ENCODE measurements around the gene ELP4. TPM values are rescaled to one million over a fixed set of nuclear protein-coding genes. Genes with fewer than 3 reads are reported as not detected.

ELP4 gene
- total and polyA plus RNA-seq, 9 of the 15 experiments (the other 6 are each of a cell fraction or from before 2014, with no cell fraction given): 24.1 to 60.3 (median 38.7) TPM

DNA sequence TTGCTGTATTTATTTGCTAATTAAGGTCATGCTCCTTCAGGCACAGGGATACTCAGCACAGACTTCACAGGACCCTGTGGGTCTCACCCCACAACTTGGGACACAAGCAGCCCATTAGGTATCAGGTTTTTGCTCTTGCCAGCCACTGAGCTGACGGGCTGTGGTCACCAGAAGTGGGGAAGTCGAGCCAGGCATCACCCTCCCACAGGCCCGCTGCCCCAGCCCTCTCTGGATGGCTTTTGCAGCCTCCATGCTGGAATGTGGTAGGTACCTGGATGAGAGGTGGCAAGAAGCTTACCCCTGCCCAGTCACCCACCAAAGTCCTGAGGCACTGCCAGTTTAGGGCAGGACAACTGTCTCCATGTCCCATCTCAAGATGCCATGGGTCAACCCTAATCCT lies 213.2 kb downstream of the ELP4 start:
- no peak overlapping the region for H2AFZ ChIP-seq (ENCODE audit: low read depth, low read length)
- WGBS (ENCODE audit: insufficient coverage, low coverage, missing lambda C conversion rate): 54% methylated on average over 3 of the region's 3 CpGs
- H3K27me3 ChIP-seq (ENCODE audit: control insufficient read depth in 2 of 2, insufficient read depth in 2 of 2, low read length in 2 of 2): no peaks in the 10 kb centered on the region
- no peaks in the 10 kb centered on the region for H3K79me2 ChIP-seq (ENCODE audit: control insufficient read depth, insufficient read depth, low read length)
- no peak overlapping the region for H3K4me2 ChIP-seq (ENCODE audit: insufficient read depth, low read length)
- H3K36me3 ChIP-seq (ENCODE audit: control insufficient read depth, insufficient read depth, low read length): no peaks in the 10 kb centered on the region
- H3K4me1 ChIP-seq (replicated peaks in 1 of 2; ENCODE audit: control insufficient read depth in 2 of 2, insufficient read depth in 2 of 2, low read length in 2 of 2): no peaks in the 10 kb centered on the region
- FAIRE-seq: no peak
- no peak overlapping the region for H3K4me3 ChIP-seq
- no peak overlapping the region for H3K9ac ChIP-seq (ENCODE audit: insufficient read depth in 1 of 2, low read depth in 2 of 2, low read length in 2 of 2)
- intact Hi-C loops (cut with micrococcal nuclease) (no loop called here), in situ Hi-C loops (cut with MboI) (no loop called here)
- CTCF ChIA-PET (ENCODE audit: low intra/inter-chr PET ratio): no interaction called here
- BruUV-seq (replicated peaks): no TSS peak
- no peaks in the 10 kb centered on the region for H4K20me1 ChIP-seq (replicated peaks; ENCODE audit: control insufficient read depth, insufficient read depth, low read length)
- H3K9me3 ChIP-seq (replicated peaks; ENCODE audit: control insufficient read depth, insufficient read depth, low read depth, low read length): no peaks in the 10 kb centered on the region
- POLR2A ChIA-PET: no interaction called here
- DNase-seq (ENCODE audit: extremely low read depth in 1 of 4, low spot score in 3 of 4): no peak
- no peak overlapping the region for H3K27ac ChIP-seq (ENCODE audit: extremely low read depth, low read depth, low read length)
- TF ChIP-seq ZNF717 (CRISPR knock-in tag; IDR thresholded peaks at IDR 0.05): no peak
- no peak for TF ChIP-seq ZSCAN32 (CRISPR knock-in tag; IDR thresholded peaks at IDR 0.05)
- TF ChIP-seq E2F3 (CRISPR knock-in tag; IDR thresholded peaks at IDR 0.05): no peak
- no peak for TF ChIP-seq NFATC3 (IDR thresholded peaks at IDR 0.05)
- TF ChIP-seq, protein P1, sequence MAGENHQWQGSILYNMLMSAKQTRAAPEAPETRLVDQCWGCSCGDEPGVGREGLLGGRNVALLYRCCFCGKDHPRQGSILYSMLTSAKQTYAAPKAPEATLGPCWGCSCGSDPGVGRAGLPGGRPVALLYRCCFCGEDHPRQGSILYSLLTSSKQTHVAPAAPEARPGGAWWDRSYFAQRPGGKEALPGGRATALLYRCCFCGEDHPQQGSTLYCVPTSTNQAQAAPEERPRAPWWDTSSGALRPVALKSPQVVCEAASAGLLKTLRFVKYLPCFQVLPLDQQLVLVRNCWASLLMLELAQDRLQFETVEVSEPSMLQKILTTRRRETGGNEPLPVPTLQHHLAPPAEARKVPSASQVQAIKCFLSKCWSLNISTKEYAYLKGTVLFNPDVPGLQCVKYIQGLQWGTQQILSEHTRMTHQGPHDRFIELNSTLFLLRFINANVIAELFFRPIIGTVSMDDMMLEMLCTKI (IDR thresholded peaks at IDR 0.05; ENCODE audit: partially characterized antibody): no peak
- no peak for TF ChIP-seq GATA2 (CRISPR knock-in tag; IDR thresholded peaks at IDR 0.05)
- ATAC-seq: no peak
- no peaks in the 10 kb centered on the region for H3K9me1 ChIP-seq (ENCODE audit: control insufficient read depth, insufficient read depth, low read length)

- in situ Hi-C loops (cut with MboI): no loop called here
- CTCF ChIA-PET (ENCODE audit: low intra/inter-chr PET ratio): no interaction called here
- Histone ChIP-seq H3K79me2 (ENCODE audit: control insufficient read depth, insufficient read depth, low read length) (no peaks in the 10 kb centered on the region), H2AFZ (ENCODE audit: low read depth, low read length) (no peak overlapping the region), H3K27me3 (ENCODE audit: control insufficient read depth in 2 of 2, insufficient read depth in 2 of 2, low read length in 2 of 2) (no peaks in the 10 kb centered on the region), H3K4me3 (no peak overlapping the region), H3K9me3 (replicated peaks; ENCODE audit: control insufficient read depth, insufficient read depth, low read depth, low read length) (no peaks in the 10 kb centered on the region), H3K4me2 (ENCODE audit: insufficient read depth, low read length) (no peak overlapping the region), H3K9ac (ENCODE audit: insufficient read depth in 1 of 2, low read depth in 2 of 2, low read length in 2 of 2) (no peak overlapping the region), H3K36me3 (ENCODE audit: control insufficient read depth, insufficient read depth, low read length) (no peaks in the 10 kb centered on the region), H3K4me1 (replicated peaks in 1 of 2; ENCODE audit: control insufficient read depth in 2 of 2, insufficient read depth in 2 of 2, low read length in 2 of 2) (no peaks in the 10 kb centered on the region), H3K9me1 (ENCODE audit: control insufficient read depth, insufficient read depth, low read length) (no peaks in the 10 kb centered on the region), H4K20me1 (replicated peaks; ENCODE audit: control insufficient read depth, insufficient read depth, low read length) (no peaks in the 10 kb centered on the region), H3K27ac (ENCODE audit: extremely low read depth, low read depth, low read length) (no peak overlapping the region)
- intact Hi-C loops (cut with micrococcal nuclease): no loop called here
- ATAC-seq: no peak
- BruUV-seq (replicated peaks): no TSS peak
- no peak for FAIRE-seq
- DNase-seq (ENCODE audit: extremely low read depth in 1 of 4, low spot score in 3 of 4): no peak
- POLR2A ChIA-PET: no interaction called here
- TF ChIP-seq HCFC1 (IDR thresholded peaks at IDR 0.05; ENCODE audit: low read depth, low read length): no peak
- TF ChIP-seq SOX6 (IDR thresholded peaks at IDR 0.05): no peak
- no peak for TF ChIP-seq RAD21 (CRISPR knock-in tag; conservative IDR thresholded peaks at IDR 0.05 in 1 of 2, IDR thresholded peaks at IDR 0.05 in 1 of 2)
- TF ChIP-seq ZNF232 (CRISPR knock-in tag; IDR thresholded peaks at IDR 0.05): no peak
- no peak for TF ChIP-seq ETV6 (IDR thresholded peaks at IDR 0.05; ENCODE audit: borderline replicate concordance in 1 of 2, low read depth in 2 of 2, low read length in 1 of 2)
- TF ChIP-seq ETV6 (CRISPR knock-in tag; IDR thresholded peaks at IDR 0.05; ENCODE audit: borderline replicate concordance): no peak
- no peak for TF ChIP-seq ZNF12 (CRISPR knock-in tag; IDR thresholded peaks at IDR 0.05)
- TF ChIP-seq BCOR (IDR thresholded peaks at IDR 0.05): no peak
- TF ChIP-seq, protein P2, sequence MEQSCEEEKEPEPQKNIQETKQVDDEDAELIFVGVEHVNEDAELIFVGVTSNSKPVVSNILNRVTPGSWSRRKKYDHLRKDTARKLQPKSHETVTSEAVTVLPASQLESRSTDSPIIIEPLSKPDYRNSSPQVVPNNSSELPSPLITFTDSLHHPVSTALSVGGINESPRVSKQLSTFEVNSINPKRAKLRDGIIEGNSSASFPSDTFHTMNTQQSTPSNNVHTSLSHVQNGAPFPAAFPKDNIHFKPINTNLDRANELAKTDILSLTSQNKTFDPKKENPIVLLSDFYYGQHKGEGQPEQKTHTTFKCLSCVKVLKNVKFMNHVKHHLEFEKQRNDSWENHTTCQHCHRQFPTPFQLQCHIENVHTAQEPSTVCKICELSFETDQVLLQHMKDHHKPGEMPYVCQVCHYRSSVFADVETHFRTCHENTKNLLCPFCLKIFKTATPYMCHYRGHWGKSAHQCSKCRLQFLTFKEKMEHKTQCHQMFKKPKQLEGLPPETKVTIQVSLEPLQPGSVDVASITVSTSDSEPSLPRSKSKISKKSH (CRISPR knock-in tag; IDR thresholded peaks at IDR 0.05): no peak
- no peak for TF ChIP-seq DACH1 (IDR thresholded peaks at IDR 0.05; ENCODE audit: partially characterized antibody)
- TF ChIP-seq ZSCAN29 (IDR thresholded peaks at IDR 0.05): no peak
- no peak for TF ChIP-seq NCOA1 (IDR thresholded peaks at IDR 0.05; ENCODE audit: low read depth)
- TF ChIP-seq HLTF (IDR thresholded peaks at IDR 0.05): no peak
Observed at GRCh38 chr11:31725176-31725575, 215.6 kb downstream of the ELP4 start.

Measured in K562 (cell line).